LNCaP clone FGC (cell line): ENCODE data around the gene SMNDC1.

ENCODE experiments used
- DNase-seq: peaks from one replicate; pipeline ENCODE4 v3.0.0-alpha.2; 2011; ENCODE audit warnings: low read depth
- H3K4me3 ChIP-seq: 2 replicates; pipeline ENCODE4 v1.5.1; 2011; ENCODE audit warnings: mild to moderate bottlenecking, low read depth, low read length, control low read depth
- CTCF ChIP-seq: IDR thresholded peaks from 2 replicates; pipeline ENCODE4 v1.5.1; 2012; ENCODE audit warnings: mild to moderate bottlenecking; ENCODE audit not compliant: control insufficient read depth, insufficient read depth; ENCODE audit errors: extremely low read depth

SMNDC1 gene

DNA sequence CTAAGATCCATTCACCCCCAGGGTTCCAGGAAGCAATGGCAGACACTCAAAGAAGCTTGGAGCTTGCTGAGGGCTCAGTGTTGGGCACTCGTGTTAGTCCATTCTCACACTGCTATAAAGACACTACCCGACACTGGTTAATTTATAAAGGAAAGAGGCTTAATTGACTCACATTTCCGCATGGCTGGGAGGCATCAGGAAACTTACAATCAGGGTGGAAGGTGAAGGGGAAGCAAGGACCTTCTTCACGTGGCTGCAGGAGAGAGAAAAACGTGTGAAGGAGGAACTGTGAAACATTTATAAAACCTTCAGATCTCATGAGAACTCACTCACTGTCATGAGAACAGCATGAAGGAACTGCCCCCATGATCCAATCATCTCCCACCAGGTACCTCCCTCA lies 44.7 kb upstream of the SMNDC1 start:
- no peak overlapping the region for H3K4me3 ChIP-seq
- TF ChIP-seq CTCF = no peak
- DNase-seq = no peak

DNA sequence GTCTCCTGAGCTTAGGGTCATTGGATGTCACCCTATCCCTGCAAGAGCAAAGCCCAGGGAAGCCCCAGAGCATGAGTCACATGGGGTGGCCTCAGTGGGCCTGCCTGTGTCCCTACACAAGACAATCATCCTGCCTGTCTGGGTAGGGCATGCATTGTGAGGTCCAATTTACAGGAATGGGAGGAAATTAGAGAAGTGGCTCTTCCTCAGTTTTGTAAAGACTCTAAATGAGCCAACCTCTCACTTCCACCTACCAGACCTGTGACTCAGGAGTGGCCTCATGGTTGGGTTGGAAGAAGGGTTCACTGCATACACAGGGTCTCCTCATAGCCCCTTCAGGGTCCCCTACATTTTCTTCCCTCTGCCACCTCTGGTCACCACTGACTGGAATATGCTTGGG lies 43.6 kb upstream of the SMNDC1 start:
- TF ChIP-seq CTCF = no peak
- no peak overlapping the region for H3K4me3 ChIP-seq
- no peak for DNase-seq

DNA sequence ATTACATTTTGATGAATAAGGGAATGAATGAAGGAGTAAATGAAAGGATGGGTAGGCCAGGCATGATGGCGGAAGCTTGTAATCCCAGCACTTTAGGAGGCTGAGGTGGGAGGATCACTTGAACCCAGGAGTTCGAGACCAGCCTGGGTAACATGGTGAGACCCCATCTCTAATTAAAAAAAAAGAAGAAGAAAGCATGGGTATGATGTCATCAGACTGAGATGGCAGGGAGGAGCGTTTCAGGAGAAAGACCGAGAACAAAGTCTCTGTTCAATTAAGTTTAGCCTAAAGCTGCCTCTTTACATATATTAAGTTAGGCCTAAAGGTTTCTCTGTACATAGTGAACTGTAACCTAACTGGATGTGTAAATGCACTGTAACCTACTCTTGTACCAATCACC lies 42.2 kb upstream of the SMNDC1 start:
- no peak for DNase-seq
- H3K4me3 ChIP-seq = no peak overlapping the region
- no peak for TF ChIP-seq CTCF

- no peak for DNase-seq
- TF ChIP-seq CTCF = no peak
- no peak overlapping the region for H3K4me3 ChIP-seq
These were observed 40.6 kb upstream of the SMNDC1 start for GRCh38 chr10:110345286-110345685.

GRCh38 chr10:110344622-110345021 lies 39.9 kb upstream of the SMNDC1 start:
- DNase-seq = no peak
- no peak for TF ChIP-seq CTCF
- no peak overlapping the region for H3K4me3 ChIP-seq

- no peak for DNase-seq
- no peak for TF ChIP-seq CTCF
These were observed 39.2 kb upstream of the SMNDC1 start for GRCh38 chr10:110343947-110344346.

GRCh38 chr10:110340816-110341215 lies 36.1 kb upstream of the SMNDC1 start:
- TF ChIP-seq CTCF = no peak
- no peak overlapping the region for H3K4me3 ChIP-seq

More at GRCh38 chr10:110343947-110344346, 39.2 kb upstream of the SMNDC1 start:
- H3K4me3 ChIP-seq = no peak overlapping the region

More at GRCh38 chr10:110340816-110341215, 36.1 kb upstream of the SMNDC1 start:
- DNase-seq = no peak
